Loucy (cell line): Measurements from ENCODE around the gene TTC21A.

Experiments used
- CTCF ChIP-seq: fragments of 200-600 bp; sonication (generic); conservative IDR thresholded peaks from 2 replicates; pipeline ENCODE4 v1.5.1; 2014; ENCODE audit warnings: mild to moderate bottlenecking, antibody characterized with exemption, low read length
- EZH2phosphoT487 ChIP-seq: fragments of 200-600 bp; IDR thresholded peaks from 2 replicates; pipeline ENCODE4 v1.6.1; 2018; ENCODE audit warnings: antibody characterized with exemption, mild to moderate bottlenecking, moderate library complexity, borderline replicate concordance

GRCh38 chr3:39176025-39176714 lies 68.7 kb downstream of the TTC21A start:
- no peak for TF ChIP-seq CTCF
- no peak for TF ChIP-seq EZH2phosphoT487
